ENCODE data around the gene FKBP1A. TPM values are rescaled to one million over a fixed set of nuclear protein-coding genes. Genes with fewer than 3 reads are reported as not detected.

The FKBP1A gene
- total RNA-seq, result 46.9 and 69.3 TPM in 2 replicates

DNA sequence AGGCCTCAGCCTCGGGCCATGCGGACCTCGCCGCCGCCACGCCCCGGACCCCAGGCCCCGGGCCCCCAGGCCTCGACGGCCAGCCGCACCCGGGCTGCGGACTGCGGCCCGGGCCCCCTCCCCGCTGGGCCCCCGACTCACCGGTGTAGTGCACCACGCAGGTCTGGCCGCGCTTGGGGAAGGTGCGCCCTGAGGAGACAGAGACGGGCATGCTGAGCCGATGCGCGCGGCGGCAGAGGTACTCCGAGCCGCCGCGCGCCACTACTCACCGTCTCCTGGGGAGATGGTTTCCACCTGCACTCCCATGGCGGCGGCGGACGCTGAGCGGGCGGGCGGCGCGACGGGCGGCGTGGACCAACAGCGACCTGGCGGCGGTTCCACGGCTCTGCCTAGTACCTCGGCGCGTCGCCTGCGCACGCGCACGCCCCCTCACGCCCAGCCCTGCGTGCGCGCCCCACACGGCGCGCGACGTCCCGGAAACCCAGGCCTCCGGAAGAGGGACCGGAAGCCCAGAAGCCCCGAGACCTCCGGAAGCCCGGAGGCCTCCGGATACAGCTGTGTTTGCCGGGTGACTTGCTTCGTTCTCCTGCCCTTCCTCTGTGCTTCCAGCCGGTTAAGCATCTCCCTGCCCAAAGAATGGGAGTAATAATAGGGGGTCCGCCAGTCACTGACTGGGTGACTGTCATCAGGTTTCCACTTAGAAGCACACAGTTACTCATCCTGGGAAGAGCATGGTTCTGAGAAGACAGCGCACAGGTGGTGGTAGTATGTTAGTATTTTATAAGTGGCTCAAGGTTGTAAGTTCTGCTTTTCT is at the start of gene FKBP1A:
Gene FKBP1A (minus strand): TSS at position 362 of the 814 bp plus-strand sequence. CDS start 56 bp downstream, at position 306.
- FAIRE-seq, result no peak
- TF ChIP-seq, protein P1, sequence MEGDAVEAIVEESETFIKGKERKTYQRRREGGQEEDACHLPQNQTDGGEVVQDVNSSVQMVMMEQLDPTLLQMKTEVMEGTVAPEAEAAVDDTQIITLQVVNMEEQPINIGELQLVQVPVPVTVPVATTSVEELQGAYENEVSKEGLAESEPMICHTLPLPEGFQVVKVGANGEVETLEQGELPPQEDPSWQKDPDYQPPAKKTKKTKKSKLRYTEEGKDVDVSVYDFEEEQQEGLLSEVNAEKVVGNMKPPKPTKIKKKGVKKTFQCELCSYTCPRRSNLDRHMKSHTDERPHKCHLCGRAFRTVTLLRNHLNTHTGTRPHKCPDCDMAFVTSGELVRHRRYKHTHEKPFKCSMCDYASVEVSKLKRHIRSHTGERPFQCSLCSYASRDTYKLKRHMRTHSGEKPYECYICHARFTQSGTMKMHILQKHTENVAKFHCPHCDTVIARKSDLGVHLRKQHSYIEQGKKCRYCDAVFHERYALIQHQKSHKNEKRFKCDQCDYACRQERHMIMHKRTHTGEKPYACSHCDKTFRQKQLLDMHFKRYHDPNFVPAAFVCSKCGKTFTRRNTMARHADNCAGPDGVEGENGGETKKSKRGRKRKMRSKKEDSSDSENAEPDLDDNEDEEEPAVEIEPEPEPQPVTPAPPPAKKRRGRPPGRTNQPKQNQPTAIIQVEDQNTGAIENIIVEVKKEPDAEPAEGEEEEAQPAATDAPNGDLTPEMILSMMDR (IDR thresholded peaks at IDR 0.05; ENCODE audit: insufficient read depth, low read length, severe bottlenecking), result peak; percentile 14
- peak; percentile 74 for DNase-seq (ENCODE audit: low read depth)
- Histone ChIP-seq H3K36me3 (ENCODE audit: control insufficient read depth, insufficient read depth, low read length) (peaks cover 8% of the 10 kb centered on the region), H3K27me3 (ENCODE audit: control insufficient read depth, insufficient read depth, low read length) (no peaks in the 10 kb centered on the region), H3K4me3 (ENCODE audit: low read depth, low read length) (peak within 1 kb of the TSS; percentile 70)

DNA sequence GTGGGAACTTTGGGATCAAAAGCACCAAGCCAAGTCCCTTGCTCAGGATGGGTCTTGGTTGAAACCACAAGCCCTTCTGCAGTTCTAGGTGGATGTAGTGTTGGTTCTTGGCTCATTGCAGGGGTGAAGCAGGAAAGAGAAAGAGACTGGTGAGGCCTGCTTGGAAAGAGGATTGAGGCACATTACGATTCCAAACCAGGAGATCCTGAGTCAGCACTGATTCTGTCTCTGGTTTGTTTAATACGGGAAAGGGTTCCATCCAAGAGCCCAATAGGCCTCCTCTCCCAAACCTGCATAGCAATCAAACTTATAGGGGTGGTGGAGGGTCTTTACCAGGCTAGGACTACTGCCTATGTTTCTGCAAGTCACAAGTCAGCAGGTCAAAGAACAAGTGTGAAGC is 49.5 kb upstream of the FKBP1A start:
- TF ChIP-seq, protein P1 (IDR thresholded peaks at IDR 0.05; ENCODE audit: insufficient read depth, low read length, severe bottlenecking), result no peak
- Histone ChIP-seq H3K36me3 (ENCODE audit: control insufficient read depth, insufficient read depth, low read length) (peaks cover 29% of the 10 kb centered on the region), H3K4me3 (ENCODE audit: low read depth, low read length) (no peak overlapping the region), H3K27me3 (ENCODE audit: control insufficient read depth, insufficient read depth, low read length) (no peaks in the 10 kb centered on the region)
- FAIRE-seq (peak; percentile 52), DNase-seq (ENCODE audit: low read depth) (no peak)

DNA sequence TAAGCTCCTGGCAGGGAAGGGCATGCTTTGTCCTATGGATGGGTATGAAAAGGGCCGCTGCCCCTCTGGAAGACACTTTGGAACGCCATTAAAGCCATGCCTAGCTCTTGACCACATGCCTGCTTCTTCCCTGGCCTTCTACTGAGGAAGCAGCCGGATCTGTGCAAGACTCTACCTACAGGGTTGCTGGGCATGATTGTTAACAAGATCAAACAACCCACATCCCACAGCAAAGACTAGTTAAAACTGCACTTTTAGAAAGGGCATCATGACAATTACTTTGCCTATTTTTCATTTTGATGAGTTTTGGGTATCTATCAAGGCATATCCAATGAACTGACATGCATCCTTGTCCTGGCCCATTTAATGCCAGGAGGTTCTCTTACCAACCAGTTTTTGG is 48.3 kb upstream of the FKBP1A start:
- Histone ChIP-seq H3K27me3 (ENCODE audit: control insufficient read depth, insufficient read depth, low read length) (no peaks in the 10 kb centered on the region), H3K36me3 (ENCODE audit: control insufficient read depth, insufficient read depth, low read length) (peaks cover 24% of the 10 kb centered on the region), H3K4me3 (ENCODE audit: low read depth, low read length) (no peak overlapping the region)
- TF ChIP-seq, protein P1 (IDR thresholded peaks at IDR 0.05; ENCODE audit: insufficient read depth, low read length, severe bottlenecking), result no peak
- DNase-seq (ENCODE audit: low read depth) (no peak), FAIRE-seq (no peak)

DNA sequence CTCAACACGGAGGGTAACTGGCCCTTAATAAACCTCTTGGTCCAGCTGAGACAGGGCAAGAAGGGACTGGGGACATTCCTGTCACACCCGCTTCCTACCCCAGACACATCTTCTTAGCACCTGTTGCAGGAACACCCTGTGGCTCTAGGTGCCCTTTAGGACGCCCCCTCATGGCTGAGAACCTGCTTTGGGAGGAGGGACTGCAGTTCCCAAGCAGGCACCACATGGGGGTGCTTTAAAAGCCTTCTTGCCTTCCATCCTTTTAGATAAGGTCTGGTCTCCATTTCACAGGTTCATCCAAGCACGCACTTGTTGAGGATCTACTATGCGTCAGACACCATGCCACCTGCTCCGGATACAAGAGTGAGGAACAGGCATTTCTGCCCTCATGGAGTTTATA is 47.2 kb upstream of the FKBP1A start:
- H3K27me3 ChIP-seq (ENCODE audit: control insufficient read depth, insufficient read depth, low read length), result no peaks in the 10 kb centered on the region
- TF ChIP-seq, protein P1 (IDR thresholded peaks at IDR 0.05; ENCODE audit: insufficient read depth, low read length, severe bottlenecking), result peak; percentile 62
- H3K4me3 ChIP-seq (ENCODE audit: low read depth, low read length), result no peak overlapping the region
- peaks cover 14% of the 10 kb centered on the region for H3K36me3 ChIP-seq (ENCODE audit: control insufficient read depth, insufficient read depth, low read length)
- DNase-seq (ENCODE audit: low read depth) (peak; percentile 52), FAIRE-seq (peak; percentile 82)

DNA sequence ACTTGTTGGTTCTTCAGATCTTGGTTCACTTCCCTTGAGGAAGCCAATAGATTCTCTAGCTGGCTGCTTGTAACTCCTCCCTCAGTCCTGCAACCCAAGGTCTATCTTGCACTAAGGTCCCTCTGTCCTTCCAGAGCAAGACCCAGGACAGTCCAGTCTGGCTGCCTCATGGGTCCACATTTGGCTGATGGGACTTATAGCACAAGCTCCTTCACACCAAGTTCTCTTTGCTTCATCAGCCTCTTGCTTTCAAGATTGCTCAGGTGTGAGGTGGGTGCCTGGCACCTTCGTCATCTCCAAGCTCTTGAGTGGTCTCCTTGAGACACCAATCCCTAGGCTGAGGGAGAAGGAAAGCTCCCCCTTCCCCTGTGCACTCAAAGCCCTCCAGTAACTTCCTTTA is 45.5 kb upstream of the FKBP1A start:
- no peaks in the 10 kb centered on the region for H3K27me3 ChIP-seq (ENCODE audit: control insufficient read depth, insufficient read depth, low read length)
- TF ChIP-seq, protein P1 (IDR thresholded peaks at IDR 0.05; ENCODE audit: insufficient read depth, low read length, severe bottlenecking), result no peak
- H3K4me3 ChIP-seq (ENCODE audit: low read depth, low read length), result no peak overlapping the region
- peaks cover 2% of the 10 kb centered on the region for H3K36me3 ChIP-seq (ENCODE audit: control insufficient read depth, insufficient read depth, low read length)
- FAIRE-seq (no peak), DNase-seq (ENCODE audit: low read depth) (no peak)

Measured in bronchial epithelial cell (primary cell).